Measurements from ENCODE around the gene ITGB4. TPM values are rescaled to one million over a fixed set of nuclear protein-coding genes. Genes with fewer than 3 reads are reported as not detected.

Gene ITGB4
- total and polyA plus RNA-seq, 2 experiments from 2014 or later: 6.1 to 9.7 TPM

GRCh38 chr17:75695141-75695829 is 26.0 kb upstream of the ITGB4 start (continued):
- TF ChIP-seq REST (IDR thresholded peaks at IDR 0.05; ENCODE audit: unreplicated experiment) (no peak), NANOG (IDR thresholded peaks at IDR 0.05; ENCODE audit: borderline replicate concordance) (no peak), ZNF331 (CRISPR knock-in tag; IDR thresholded peaks at IDR 0.05; ENCODE audit: low read depth) (no peak)

DNA sequence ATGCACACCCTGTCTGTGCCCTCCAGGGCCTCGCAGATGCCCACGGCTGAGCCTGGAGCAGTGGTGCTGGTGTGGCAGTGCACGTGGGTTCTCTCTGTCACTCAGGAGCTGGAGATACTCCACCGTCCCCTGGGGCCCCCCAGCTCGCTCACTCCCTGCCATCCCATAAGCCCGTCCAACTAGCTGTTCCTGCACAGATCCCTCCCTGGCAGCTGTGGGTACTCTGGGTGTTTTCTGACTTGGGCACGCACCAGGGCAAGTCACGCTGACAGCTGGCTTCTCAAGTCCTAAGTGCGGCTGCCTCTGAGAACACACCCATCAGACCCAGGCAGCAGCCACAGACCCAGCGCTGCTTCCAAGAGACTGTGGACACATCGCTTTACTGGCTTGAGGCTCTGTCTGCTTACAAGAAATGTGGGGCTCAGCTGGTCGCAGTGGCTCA is 25.4 kb upstream of the ITGB4 start:
- H3K36me3 Mint-ChIP-seq (ENCODE audit: low read depth): peaks cover 36% of the 10 kb centered on the region
- no peak overlapping the region for H2AFZ ChIP-seq
- no peak overlapping the region for H3K27ac ChIP-seq (ENCODE audit: low read depth)
- no peak overlapping the region for H3K4me3 Mint-ChIP-seq
- peaks cover 8% of the 10 kb centered on the region; the same call in 1 of the 2 replicates for H3K36me3 ChIP-seq (ENCODE audit: insufficient read depth)
- peaks cover 14% of the 10 kb centered on the region; the same call in 1 of the 2 replicates for H3K79me2 ChIP-seq (replicated peaks; ENCODE audit: insufficient read depth)
- no peaks in the 10 kb centered on the region for H3K9me3 Mint-ChIP-seq
- H3K4me1 Mint-ChIP-seq: peaks cover 24% of the 10 kb centered on the region
- peaks cover 16% of the 10 kb centered on the region for H3K27me3 Mint-ChIP-seq (ENCODE audit: insufficient read depth, low read depth, poor library complexity)
- H3K27me3 ChIP-seq (ENCODE audit: insufficient read depth): no peaks in the 10 kb centered on the region
- H3K4me3 ChIP-seq: no peak overlapping the region
- no peak overlapping the region for H3K27ac Mint-ChIP-seq
- H3F3A ChIP-seq (replicated peaks; ENCODE audit: low read depth): no peaks in the 10 kb centered on the region
- peaks cover 7% of the 10 kb centered on the region for H4K20me1 ChIP-seq (replicated peaks; ENCODE audit: insufficient read depth)
- no peak for ATAC-seq
- H3K4me2 ChIP-seq: no peak overlapping the region
- H3K4me1 ChIP-seq (ENCODE audit: insufficient read depth): no peaks in the 10 kb centered on the region
- no peak for DNase-seq (ENCODE audit: low spot score)
- no peaks in the 10 kb centered on the region for H3K9me2 ChIP-seq (ENCODE audit: insufficient read depth)
- TF ChIP-seq ZNF114 (CRISPR knock-in tag; IDR thresholded peaks at IDR 0.05): no peak
- no peak for TF ChIP-seq JUNB (IDR thresholded peaks at IDR 0.05; ENCODE audit: unreplicated experiment)
- TF ChIP-seq CTCF (conservative IDR thresholded peaks at IDR 0.05; ENCODE audit: low read depth in 2 of 2): no peak
- no peak for TF ChIP-seq ZNF331 (CRISPR knock-in tag; IDR thresholded peaks at IDR 0.05; ENCODE audit: low read depth)
- no peak for TF ChIP-seq NANOG (IDR thresholded peaks at IDR 0.05; ENCODE audit: borderline replicate concordance)
- TF ChIP-seq, protein P1, sequence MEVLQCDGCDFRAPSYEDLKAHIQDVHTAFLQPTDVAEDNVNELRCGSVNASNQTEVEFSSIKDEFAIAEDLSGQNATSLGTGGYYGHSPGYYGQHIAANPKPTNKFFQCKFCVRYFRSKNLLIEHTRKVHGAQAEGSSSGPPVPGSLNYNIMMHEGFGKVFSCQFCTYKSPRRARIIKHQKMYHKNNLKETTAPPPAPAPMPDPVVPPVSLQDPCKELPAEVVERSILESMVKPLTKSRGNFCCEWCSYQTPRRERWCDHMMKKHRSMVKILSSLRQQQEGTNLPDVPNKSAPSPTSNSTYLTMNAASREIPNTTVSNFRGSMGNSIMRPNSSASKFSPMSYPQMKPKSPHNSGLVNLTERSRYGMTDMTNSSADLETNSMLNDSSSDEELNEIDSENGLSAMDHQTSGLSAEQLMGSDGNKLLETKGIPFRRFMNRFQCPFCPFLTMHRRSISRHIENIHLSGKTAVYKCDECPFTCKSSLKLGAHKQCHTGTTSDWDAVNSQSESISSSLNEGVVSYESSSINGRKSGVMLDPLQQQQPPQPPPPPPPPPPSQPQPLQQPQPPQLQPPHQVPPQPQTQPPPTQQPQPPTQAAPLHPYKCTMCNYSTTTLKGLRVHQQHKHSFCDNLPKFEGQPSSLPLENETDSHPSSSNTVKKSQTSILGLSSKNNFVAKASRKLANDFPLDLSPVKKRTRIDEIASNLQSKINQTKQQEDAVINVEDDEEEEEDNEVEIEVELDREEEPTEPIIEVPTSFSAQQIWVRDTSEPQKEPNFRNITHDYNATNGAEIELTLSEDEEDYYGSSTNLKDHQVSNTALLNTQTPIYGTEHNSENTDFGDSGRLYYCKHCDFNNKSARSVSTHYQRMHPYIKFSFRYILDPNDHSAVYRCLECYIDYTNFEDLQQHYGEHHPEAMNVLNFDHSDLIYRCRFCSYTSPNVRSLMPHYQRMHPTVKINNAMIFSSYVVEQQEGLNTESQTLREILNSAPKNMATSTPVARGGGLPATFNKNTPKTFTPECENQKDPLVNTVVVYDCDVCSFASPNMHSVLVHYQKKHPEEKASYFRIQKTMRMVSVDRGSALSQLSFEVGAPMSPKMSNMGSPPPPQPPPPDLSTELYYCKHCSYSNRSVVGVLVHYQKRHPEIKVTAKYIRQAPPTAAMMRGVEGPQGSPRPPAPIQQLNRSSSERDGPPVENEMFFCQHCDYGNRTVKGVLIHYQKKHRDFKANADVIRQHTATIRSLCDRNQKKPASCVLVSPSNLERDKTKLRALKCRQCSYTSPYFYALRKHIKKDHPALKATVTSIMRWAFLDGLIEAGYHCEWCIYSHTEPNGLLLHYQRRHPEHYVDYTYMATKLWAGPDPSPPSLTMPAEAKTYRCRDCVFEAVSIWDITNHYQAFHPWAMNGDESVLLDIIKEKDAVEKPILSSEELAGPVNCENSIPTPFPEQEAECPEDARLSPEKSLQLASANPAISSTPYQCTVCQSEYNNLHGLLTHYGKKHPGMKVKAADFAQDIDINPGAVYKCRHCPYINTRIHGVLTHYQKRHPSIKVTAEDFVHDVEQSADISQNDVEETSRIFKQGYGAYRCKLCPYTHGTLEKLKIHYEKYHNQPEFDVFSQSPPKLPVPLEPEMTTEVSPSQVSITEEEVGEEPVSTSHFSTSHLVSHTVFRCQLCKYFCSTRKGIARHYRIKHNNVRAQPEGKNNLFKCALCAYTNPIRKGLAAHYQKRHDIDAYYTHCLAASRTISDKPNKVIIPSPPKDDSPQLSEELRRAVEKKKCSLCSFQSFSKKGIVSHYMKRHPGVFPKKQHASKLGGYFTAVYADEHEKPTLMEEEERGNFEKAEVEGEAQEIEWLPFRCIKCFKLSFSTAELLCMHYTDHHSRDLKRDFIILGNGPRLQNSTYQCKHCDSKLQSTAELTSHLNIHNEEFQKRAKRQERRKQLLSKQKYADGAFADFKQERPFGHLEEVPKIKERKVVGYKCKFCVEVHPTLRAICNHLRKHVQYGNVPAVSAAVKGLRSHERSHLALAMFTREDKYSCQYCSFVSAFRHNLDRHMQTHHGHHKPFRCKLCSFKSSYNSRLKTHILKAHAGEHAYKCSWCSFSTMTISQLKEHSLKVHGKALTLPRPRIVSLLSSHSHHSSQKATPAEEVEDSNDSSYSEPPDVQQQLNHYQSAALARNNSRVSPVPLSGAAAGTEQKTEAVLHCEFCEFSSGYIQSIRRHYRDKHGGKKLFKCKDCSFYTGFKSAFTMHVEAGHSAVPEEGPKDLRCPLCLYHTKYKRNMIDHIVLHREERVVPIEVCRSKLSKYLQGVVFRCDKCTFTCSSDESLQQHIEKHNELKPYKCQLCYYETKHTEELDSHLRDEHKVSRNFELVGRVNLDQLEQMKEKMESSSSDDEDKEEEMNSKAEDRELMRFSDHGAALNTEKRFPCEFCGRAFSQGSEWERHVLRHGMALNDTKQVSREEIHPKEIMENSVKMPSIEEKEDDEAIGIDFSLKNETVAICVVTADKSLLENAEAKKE (CRISPR knock-in tag; IDR thresholded peaks at IDR 0.05): no peak
- no peak for TF ChIP-seq POLR2AphosphoS5 (IDR thresholded peaks at IDR 0.05; ENCODE audit: low read depth)
- no peak for TF ChIP-seq EZH2phosphoT487 (IDR thresholded peaks at IDR 0.05; ENCODE audit: unreplicated experiment)
- no peak for TF ChIP-seq STAT1 (IDR thresholded peaks at IDR 0.05; ENCODE audit: unreplicated experiment)
- TF ChIP-seq CREB1 (CRISPR knock-in tag; IDR thresholded peaks at IDR 0.05; ENCODE audit: low read depth): no peak

Data from GM23338 (cell line).